22Rv1 (cell line): Measurements from ENCODE around the gene LYRM9.

ENCODE experiments used
- ZFX ChIP-seq: fragments of 450-650 bp; IDR thresholded peaks from 2 replicates; pipeline ENCODE4 v1.6.1; 2017; ENCODE audit warnings: antibody characterized with exemption, borderline replicate concordance
- TF ChIP-seq, protein P1 (sequence below): fragments of 450-650 bp; IDR thresholded peaks from 2 replicates; pipeline ENCODE4 v1.5.1; 2017; ENCODE audit warnings: mild to moderate bottlenecking

- TF ChIP-seq, protein P1, sequence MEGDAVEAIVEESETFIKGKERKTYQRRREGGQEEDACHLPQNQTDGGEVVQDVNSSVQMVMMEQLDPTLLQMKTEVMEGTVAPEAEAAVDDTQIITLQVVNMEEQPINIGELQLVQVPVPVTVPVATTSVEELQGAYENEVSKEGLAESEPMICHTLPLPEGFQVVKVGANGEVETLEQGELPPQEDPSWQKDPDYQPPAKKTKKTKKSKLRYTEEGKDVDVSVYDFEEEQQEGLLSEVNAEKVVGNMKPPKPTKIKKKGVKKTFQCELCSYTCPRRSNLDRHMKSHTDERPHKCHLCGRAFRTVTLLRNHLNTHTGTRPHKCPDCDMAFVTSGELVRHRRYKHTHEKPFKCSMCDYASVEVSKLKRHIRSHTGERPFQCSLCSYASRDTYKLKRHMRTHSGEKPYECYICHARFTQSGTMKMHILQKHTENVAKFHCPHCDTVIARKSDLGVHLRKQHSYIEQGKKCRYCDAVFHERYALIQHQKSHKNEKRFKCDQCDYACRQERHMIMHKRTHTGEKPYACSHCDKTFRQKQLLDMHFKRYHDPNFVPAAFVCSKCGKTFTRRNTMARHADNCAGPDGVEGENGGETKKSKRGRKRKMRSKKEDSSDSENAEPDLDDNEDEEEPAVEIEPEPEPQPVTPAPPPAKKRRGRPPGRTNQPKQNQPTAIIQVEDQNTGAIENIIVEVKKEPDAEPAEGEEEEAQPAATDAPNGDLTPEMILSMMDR = no peak
- no peak for TF ChIP-seq ZFX
Measured at GRCh38 chr17:27899525-27899924, 6.4 kb upstream of the LYRM9 start.
